GM21381 (cell line): ENCODE measurements around the gene EGR2.
"Not testable (repeated sequence)": the region's sequence is repeated elsewhere in the genome, so short reads cannot be mapped to it uniquely, and the experiment has no call there.

Experiments used
- ATAC-seq: cut with Tn5 transposase; IDR thresholded peaks from one replicate; pipeline ENCODE4 v1.9.1; 2021; ENCODE audit warnings: mild to moderate bottlenecking, moderate library complexity; ENCODE audit not compliant: unreplicated experiment

The EGR2 gene

GRCh38 chr10:62795762-62796161 lies 20.4 kb downstream of the EGR2 start:
- no peak for ATAC-seq

GRCh38 chr10:62795100-62795499 lies 21.1 kb downstream of the EGR2 start:
- no peak for ATAC-seq

- no peak for ATAC-seq
These were observed 21.9 kb downstream of the EGR2 start for GRCh38 chr10:62794306-62794705.

GRCh38 chr10:62792261-62792660 lies 23.9 kb downstream of the EGR2 start:
- no peak for ATAC-seq

- ATAC-seq = no peak
These were observed 25.6 kb downstream of the EGR2 start for GRCh38 chr10:62790571-62790970.

GRCh38 chr10:62790019-62790555 lies 26.1 kb downstream of the EGR2 start:
- no peak for ATAC-seq

GRCh38 chr10:62788861-62789467 lies 27.2 kb downstream of the EGR2 start:
- no peak for ATAC-seq

GRCh38 chr10:62788285-62788684 lies 27.9 kb downstream of the EGR2 start:
- ATAC-seq = not testable (repeated sequence)

- ATAC-seq = not testable (repeated sequence)
These were observed 31.6 kb downstream of the EGR2 start for GRCh38 chr10:62784537-62784936.

GRCh38 chr10:62779487-62780248 lies 36.5 kb downstream of the EGR2 start:
- ATAC-seq = peak; percentile 96

- ATAC-seq = peak; percentile 36
These were observed 38.0 kb downstream of the EGR2 start for GRCh38 chr10:62778125-62778524.

GRCh38 chr10:62772186-62772974 lies 43.8 kb downstream of the EGR2 start:
- ATAC-seq = no peak

GRCh38 chr10:62769574-62770242 lies 46.5 kb downstream of the EGR2 start:
- ATAC-seq = peak; percentile 70

GRCh38 chr10:62766386-62766785 lies 49.8 kb downstream of the EGR2 start:
- no peak for ATAC-seq

GRCh38 chr10:62765726-62766125 lies 50.4 kb downstream of the EGR2 start:
- ATAC-seq = no peak

GRCh38 chr10:62764011-62764410 lies 52.2 kb downstream of the EGR2 start:
- ATAC-seq = no peak

GRCh38 chr10:62763155-62763554 lies 53.0 kb downstream of the EGR2 start:
- ATAC-seq = no peak
